Skin epidermis (tissue), 12 donors: Measurements from ENCODE around the gene ACACA.

Source experiments
- H3K27ac ChIP-seq, 21 experiments: fragments of 200-600 bp; sonication (generic) in 11 of 21; one replicate each; pipeline ENCODE4 v1.5.0; 2020; ENCODE audit warnings: mild to moderate bottlenecking in 3 of 21, inconsistent platforms in 2 of 21, moderate library complexity in 2 of 21
- H3K4me3 ChIP-seq, 7 experiments: fragments of 200-600 bp; sonication (generic) in 2 of 7; one replicate each; pipeline ENCODE4 v1.5.0; 2020; ENCODE audit warnings: inconsistent platforms in 2 of 7, mild to moderate bottlenecking in 2 of 7, moderate library complexity in 1 of 7

Gene ACACA

GRCh38 chr17:37065486-37066321 lies 340.9 kb downstream of the ACACA start:
- H3K27ac ChIP-seq: no peak overlapping the region
- no peak overlapping the region for H3K4me3 ChIP-seq

- Histone ChIP-seq H3K27ac (no peak overlapping the region), H3K4me3 (no peak overlapping the region)
These were observed 341.7 kb downstream of the ACACA start for GRCh38 chr17:37064956-37065355.

- no peak overlapping the region for H3K27ac ChIP-seq
- H3K4me3 ChIP-seq: no peak overlapping the region
These were observed 342.4 kb downstream of the ACACA start for GRCh38 chr17:37064206-37064605.

- Histone ChIP-seq H3K4me3 (no peak overlapping the region), H3K27ac (no peak overlapping the region)
These were observed 344.6 kb downstream of the ACACA start for GRCh38 chr17:37062021-37062420.

- Histone ChIP-seq H3K4me3 (no peak overlapping the region), H3K27ac (no peak overlapping the region)
These were observed 345.7 kb downstream of the ACACA start for GRCh38 chr17:37060928-37061327.

- no peak overlapping the region for H3K4me3 ChIP-seq
- H3K27ac ChIP-seq: no peak overlapping the region
These were observed 346.5 kb downstream of the ACACA start for GRCh38 chr17:37060094-37060493.

GRCh38 chr17:37059493-37059892 lies 347.1 kb downstream of the ACACA start:
- no peak overlapping the region for H3K4me3 ChIP-seq
- no peak overlapping the region for H3K27ac ChIP-seq

GRCh38 chr17:37056622-37057021 lies 350.0 kb downstream of the ACACA start:
- Histone ChIP-seq H3K27ac (no peak overlapping the region), H3K4me3 (no peak overlapping the region)

GRCh38 chr17:37054894-37055293 lies 351.7 kb downstream of the ACACA start:
- Histone ChIP-seq H3K27ac (no peak overlapping the region), H3K4me3 (no peak overlapping the region)

- no peak overlapping the region for H3K4me3 ChIP-seq
- no peak overlapping the region for H3K27ac ChIP-seq
These were observed 354.2 kb downstream of the ACACA start for GRCh38 chr17:37052450-37052849.

GRCh38 chr17:37051833-37052232 lies 354.8 kb downstream of the ACACA start:
- H3K4me3 ChIP-seq: no peak overlapping the region
- no peak overlapping the region for H3K27ac ChIP-seq

GRCh38 chr17:37051381-37051780 lies 355.3 kb downstream of the ACACA start:
- H3K4me3 ChIP-seq: no peak overlapping the region
- no peak overlapping the region for H3K27ac ChIP-seq

- no peak overlapping the region for H3K27ac ChIP-seq
These were observed 355.7 kb downstream of the ACACA start for GRCh38 chr17:37050920-37051319.

GRCh38 chr17:37048811-37049210 lies 357.8 kb downstream of the ACACA start:
- H3K4me3 ChIP-seq: no peak overlapping the region

More at GRCh38 chr17:37050920-37051319, 355.7 kb downstream of the ACACA start:
- H3K4me3 ChIP-seq: no peak overlapping the region

GRCh38 chr17:37047631-37048104 lies 359.0 kb downstream of the ACACA start:
- H3K27ac ChIP-seq: no peak overlapping the region

More at GRCh38 chr17:37048811-37049210, 357.8 kb downstream of the ACACA start:
- H3K27ac ChIP-seq: no peak overlapping the region

GRCh38 chr17:37045351-37045922 lies 361.2 kb downstream of the ACACA start:
- H3K27ac ChIP-seq: no peak overlapping the region
- no peak overlapping the region for H3K4me3 ChIP-seq

More at GRCh38 chr17:37047631-37048104, 359.0 kb downstream of the ACACA start:
- no peak overlapping the region for H3K4me3 ChIP-seq

GRCh38 chr17:37043201-37043600 lies 363.4 kb downstream of the ACACA start:
- no peak overlapping the region for H3K4me3 ChIP-seq
- no peak overlapping the region for H3K27ac ChIP-seq

- Histone ChIP-seq H3K27ac (no peak overlapping the region), H3K4me3 (no peak overlapping the region)
These were observed 364.7 kb downstream of the ACACA start for GRCh38 chr17:37041932-37042331.

GRCh38 chr17:37039269-37039668 lies 367.4 kb downstream of the ACACA start:
- H3K27ac ChIP-seq: no peak overlapping the region
- no peak overlapping the region for H3K4me3 ChIP-seq

- Histone ChIP-seq H3K27ac (no peak overlapping the region), H3K4me3 (no peak overlapping the region)
These were observed 369.0 kb downstream of the ACACA start for GRCh38 chr17:37037590-37038155.
